Measurements from ENCODE around the gene RASGRF1. TPM values are rescaled to one million over a fixed set of nuclear protein-coding genes. Genes with fewer than 3 reads are reported as not detected.

The RASGRF1 gene
- total and polyA plus RNA-seq, 2 experiments from 2014 or later: 0.05 to 0.24 TPM

DNA sequence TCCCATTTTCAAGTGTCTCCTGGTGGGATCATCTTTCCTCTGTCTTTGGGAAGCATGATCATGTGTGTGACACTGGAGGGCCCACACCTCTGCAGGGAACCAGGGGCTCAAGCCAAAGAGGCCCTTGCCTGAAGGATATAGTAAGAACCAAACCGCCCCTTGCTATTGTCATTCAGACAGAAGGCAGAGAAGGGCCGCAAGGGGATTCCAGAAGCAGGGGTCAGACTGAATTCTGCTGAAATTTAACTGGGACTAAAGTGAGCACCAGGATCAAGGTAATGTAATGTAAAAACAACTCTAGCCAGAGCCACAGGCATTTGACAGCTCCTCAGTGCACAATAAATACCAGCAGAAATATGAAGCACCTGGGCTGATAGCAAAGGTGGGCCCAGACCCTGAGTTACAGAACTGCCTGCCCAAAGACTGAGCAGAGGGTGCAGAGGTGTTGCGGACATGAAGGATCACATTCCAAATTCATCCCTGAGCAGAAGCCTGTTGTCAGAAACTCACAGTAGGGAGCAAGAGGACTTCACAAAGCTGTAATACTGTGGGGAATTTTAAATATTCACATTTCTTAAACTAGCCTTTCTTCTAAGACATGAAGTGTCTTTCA, 46.0 kb upstream of the RASGRF1 start:
- Histone ChIP-seq H3K27me3 (ENCODE audit: insufficient read depth) (no peaks in the 10 kb centered on the region), H3K4me2 (peak overlapping the region; percentile 58), H3K36me3 (ENCODE audit: insufficient read depth) (no peaks in the 10 kb centered on the region), H4K20me1 (replicated peaks; ENCODE audit: insufficient read depth) (no peaks in the 10 kb centered on the region), H2AFZ (peak overlapping the region; percentile 20; the same call in 1 of the 2 replicates), H3K4me3 (0 out of 2 replicates have a peak overlapping the region, but pooled peaks have one; percentile 10), H3K79me2 (replicated peaks; ENCODE audit: insufficient read depth) (no peaks in the 10 kb centered on the region), H3K4me1 (ENCODE audit: insufficient read depth) (peaks cover 24% of the 10 kb centered on the region), H3K27ac (ENCODE audit: low read depth) (no peak overlapping the region), H3K9me2 (ENCODE audit: insufficient read depth) (peaks cover 12% of the 10 kb centered on the region), H3F3A (replicated peaks; ENCODE audit: low read depth) (no peaks in the 10 kb centered on the region)
- no peaks in the 10 kb centered on the region for H3K27me3 Mint-ChIP-seq (ENCODE audit: insufficient read depth, low read depth, poor library complexity)
- peak; percentile 64 for DNase-seq (ENCODE audit: low spot score)
- H3K36me3 Mint-ChIP-seq (ENCODE audit: low read depth): peaks cover 2% of the 10 kb centered on the region; the same call in 1 of the 3 replicates
- H3K27ac Mint-ChIP-seq: peak overlapping the region; percentile 4; the same call in 1 of the 2 replicates
- peak; percentile 98 for ATAC-seq
- peaks cover 2% of the 10 kb centered on the region; the same call in 1 of the 3 replicates for H3K9me3 Mint-ChIP-seq
- H3K4me3 Mint-ChIP-seq: peak overlapping the region; percentile 11; the same call in 1 of the 3 replicates
- H3K4me1 Mint-ChIP-seq: peaks cover 22% of the 10 kb centered on the region
- TF ChIP-seq NANOG (IDR thresholded peaks at IDR 0.05; ENCODE audit: borderline replicate concordance) (no peak), JUNB (IDR thresholded peaks at IDR 0.05; ENCODE audit: unreplicated experiment) (no peak), ZNF114 (CRISPR knock-in tag; IDR thresholded peaks at IDR 0.05) (no peak), EZH2 (IDR thresholded peaks at IDR 0.05; ENCODE audit: low read depth, unreplicated experiment) (no peak), ZNF331 (CRISPR knock-in tag; IDR thresholded peaks at IDR 0.05; ENCODE audit: low read depth) (no peak), EZH2phosphoT487 (IDR thresholded peaks at IDR 0.05; ENCODE audit: unreplicated experiment) (no peak), POLR2AphosphoS5 (IDR thresholded peaks at IDR 0.05; ENCODE audit: low read depth) (no peak), STAT1 (IDR thresholded peaks at IDR 0.05; ENCODE audit: unreplicated experiment) (no peak), CREB1 (CRISPR knock-in tag; IDR thresholded peaks at IDR 0.05; ENCODE audit: low read depth) (no peak)
- TF ChIP-seq, protein P1, sequence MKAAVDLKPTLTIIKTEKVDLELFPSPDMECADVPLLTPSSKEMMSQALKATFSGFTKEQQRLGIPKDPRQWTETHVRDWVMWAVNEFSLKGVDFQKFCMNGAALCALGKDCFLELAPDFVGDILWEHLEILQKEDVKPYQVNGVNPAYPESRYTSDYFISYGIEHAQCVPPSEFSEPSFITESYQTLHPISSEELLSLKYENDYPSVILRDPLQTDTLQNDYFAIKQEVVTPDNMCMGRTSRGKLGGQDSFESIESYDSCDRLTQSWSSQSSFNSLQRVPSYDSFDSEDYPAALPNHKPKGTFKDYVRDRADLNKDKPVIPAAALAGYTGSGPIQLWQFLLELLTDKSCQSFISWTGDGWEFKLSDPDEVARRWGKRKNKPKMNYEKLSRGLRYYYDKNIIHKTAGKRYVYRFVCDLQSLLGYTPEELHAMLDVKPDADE (IDR thresholded peaks at IDR 0.05): no peak
- TF ChIP-seq, protein P2, sequence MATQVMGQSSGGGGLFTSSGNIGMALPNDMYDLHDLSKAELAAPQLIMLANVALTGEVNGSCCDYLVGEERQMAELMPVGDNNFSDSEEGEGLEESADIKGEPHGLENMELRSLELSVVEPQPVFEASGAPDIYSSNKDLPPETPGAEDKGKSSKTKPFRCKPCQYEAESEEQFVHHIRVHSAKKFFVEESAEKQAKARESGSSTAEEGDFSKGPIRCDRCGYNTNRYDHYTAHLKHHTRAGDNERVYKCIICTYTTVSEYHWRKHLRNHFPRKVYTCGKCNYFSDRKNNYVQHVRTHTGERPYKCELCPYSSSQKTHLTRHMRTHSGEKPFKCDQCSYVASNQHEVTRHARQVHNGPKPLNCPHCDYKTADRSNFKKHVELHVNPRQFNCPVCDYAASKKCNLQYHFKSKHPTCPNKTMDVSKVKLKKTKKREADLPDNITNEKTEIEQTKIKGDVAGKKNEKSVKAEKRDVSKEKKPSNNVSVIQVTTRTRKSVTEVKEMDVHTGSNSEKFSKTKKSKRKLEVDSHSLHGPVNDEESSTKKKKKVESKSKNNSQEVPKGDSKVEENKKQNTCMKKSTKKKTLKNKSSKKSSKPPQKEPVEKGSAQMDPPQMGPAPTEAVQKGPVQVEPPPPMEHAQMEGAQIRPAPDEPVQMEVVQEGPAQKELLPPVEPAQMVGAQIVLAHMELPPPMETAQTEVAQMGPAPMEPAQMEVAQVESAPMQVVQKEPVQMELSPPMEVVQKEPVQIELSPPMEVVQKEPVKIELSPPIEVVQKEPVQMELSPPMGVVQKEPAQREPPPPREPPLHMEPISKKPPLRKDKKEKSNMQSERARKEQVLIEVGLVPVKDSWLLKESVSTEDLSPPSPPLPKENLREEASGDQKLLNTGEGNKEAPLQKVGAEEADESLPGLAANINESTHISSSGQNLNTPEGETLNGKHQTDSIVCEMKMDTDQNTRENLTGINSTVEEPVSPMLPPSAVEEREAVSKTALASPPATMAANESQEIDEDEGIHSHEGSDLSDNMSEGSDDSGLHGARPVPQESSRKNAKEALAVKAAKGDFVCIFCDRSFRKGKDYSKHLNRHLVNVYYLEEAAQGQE (IDR thresholded peaks at IDR 0.05; ENCODE audit: unreplicated experiment): no peak
- TF ChIP-seq, protein P3, sequence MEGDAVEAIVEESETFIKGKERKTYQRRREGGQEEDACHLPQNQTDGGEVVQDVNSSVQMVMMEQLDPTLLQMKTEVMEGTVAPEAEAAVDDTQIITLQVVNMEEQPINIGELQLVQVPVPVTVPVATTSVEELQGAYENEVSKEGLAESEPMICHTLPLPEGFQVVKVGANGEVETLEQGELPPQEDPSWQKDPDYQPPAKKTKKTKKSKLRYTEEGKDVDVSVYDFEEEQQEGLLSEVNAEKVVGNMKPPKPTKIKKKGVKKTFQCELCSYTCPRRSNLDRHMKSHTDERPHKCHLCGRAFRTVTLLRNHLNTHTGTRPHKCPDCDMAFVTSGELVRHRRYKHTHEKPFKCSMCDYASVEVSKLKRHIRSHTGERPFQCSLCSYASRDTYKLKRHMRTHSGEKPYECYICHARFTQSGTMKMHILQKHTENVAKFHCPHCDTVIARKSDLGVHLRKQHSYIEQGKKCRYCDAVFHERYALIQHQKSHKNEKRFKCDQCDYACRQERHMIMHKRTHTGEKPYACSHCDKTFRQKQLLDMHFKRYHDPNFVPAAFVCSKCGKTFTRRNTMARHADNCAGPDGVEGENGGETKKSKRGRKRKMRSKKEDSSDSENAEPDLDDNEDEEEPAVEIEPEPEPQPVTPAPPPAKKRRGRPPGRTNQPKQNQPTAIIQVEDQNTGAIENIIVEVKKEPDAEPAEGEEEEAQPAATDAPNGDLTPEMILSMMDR (conservative IDR thresholded peaks at IDR 0.05; ENCODE audit: low read depth in 2 of 2): no peak
- TF ChIP-seq, protein P4, sequence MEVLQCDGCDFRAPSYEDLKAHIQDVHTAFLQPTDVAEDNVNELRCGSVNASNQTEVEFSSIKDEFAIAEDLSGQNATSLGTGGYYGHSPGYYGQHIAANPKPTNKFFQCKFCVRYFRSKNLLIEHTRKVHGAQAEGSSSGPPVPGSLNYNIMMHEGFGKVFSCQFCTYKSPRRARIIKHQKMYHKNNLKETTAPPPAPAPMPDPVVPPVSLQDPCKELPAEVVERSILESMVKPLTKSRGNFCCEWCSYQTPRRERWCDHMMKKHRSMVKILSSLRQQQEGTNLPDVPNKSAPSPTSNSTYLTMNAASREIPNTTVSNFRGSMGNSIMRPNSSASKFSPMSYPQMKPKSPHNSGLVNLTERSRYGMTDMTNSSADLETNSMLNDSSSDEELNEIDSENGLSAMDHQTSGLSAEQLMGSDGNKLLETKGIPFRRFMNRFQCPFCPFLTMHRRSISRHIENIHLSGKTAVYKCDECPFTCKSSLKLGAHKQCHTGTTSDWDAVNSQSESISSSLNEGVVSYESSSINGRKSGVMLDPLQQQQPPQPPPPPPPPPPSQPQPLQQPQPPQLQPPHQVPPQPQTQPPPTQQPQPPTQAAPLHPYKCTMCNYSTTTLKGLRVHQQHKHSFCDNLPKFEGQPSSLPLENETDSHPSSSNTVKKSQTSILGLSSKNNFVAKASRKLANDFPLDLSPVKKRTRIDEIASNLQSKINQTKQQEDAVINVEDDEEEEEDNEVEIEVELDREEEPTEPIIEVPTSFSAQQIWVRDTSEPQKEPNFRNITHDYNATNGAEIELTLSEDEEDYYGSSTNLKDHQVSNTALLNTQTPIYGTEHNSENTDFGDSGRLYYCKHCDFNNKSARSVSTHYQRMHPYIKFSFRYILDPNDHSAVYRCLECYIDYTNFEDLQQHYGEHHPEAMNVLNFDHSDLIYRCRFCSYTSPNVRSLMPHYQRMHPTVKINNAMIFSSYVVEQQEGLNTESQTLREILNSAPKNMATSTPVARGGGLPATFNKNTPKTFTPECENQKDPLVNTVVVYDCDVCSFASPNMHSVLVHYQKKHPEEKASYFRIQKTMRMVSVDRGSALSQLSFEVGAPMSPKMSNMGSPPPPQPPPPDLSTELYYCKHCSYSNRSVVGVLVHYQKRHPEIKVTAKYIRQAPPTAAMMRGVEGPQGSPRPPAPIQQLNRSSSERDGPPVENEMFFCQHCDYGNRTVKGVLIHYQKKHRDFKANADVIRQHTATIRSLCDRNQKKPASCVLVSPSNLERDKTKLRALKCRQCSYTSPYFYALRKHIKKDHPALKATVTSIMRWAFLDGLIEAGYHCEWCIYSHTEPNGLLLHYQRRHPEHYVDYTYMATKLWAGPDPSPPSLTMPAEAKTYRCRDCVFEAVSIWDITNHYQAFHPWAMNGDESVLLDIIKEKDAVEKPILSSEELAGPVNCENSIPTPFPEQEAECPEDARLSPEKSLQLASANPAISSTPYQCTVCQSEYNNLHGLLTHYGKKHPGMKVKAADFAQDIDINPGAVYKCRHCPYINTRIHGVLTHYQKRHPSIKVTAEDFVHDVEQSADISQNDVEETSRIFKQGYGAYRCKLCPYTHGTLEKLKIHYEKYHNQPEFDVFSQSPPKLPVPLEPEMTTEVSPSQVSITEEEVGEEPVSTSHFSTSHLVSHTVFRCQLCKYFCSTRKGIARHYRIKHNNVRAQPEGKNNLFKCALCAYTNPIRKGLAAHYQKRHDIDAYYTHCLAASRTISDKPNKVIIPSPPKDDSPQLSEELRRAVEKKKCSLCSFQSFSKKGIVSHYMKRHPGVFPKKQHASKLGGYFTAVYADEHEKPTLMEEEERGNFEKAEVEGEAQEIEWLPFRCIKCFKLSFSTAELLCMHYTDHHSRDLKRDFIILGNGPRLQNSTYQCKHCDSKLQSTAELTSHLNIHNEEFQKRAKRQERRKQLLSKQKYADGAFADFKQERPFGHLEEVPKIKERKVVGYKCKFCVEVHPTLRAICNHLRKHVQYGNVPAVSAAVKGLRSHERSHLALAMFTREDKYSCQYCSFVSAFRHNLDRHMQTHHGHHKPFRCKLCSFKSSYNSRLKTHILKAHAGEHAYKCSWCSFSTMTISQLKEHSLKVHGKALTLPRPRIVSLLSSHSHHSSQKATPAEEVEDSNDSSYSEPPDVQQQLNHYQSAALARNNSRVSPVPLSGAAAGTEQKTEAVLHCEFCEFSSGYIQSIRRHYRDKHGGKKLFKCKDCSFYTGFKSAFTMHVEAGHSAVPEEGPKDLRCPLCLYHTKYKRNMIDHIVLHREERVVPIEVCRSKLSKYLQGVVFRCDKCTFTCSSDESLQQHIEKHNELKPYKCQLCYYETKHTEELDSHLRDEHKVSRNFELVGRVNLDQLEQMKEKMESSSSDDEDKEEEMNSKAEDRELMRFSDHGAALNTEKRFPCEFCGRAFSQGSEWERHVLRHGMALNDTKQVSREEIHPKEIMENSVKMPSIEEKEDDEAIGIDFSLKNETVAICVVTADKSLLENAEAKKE (CRISPR knock-in tag; IDR thresholded peaks at IDR 0.05): no peak

All from GM23338 (cell line).